SK-N-SH treated with all-trans-retinoic acid at 6 μM for 48 hours (cell line): ENCODE results near the gene GLRA1.

Experiments used
- ATAC-seq: fragments of 200-7000 bp; cut with Tn5 transposase; 3 replicates; pipeline ENCODE4 v1.9.1; 2020; ENCODE audit warnings: mild to moderate bottlenecking, moderate library complexity
- ARNTL ChIP-seq: fragments of 450-650 bp; formaldehyde crosslinking; IDR thresholded peaks from 2 replicates; pipeline ENCODE4 v1.5.0; 2020; ENCODE audit warnings: low read depth, mild to moderate bottlenecking, moderate library complexity, borderline replicate concordance
- BACH2 ChIP-seq: fragments of 250-450 bp; sonication (Bioruptor Pico); IDR thresholded peaks from 2 replicates; pipeline ENCODE4 v1.9.0; 2021; ENCODE audit warnings: mild to moderate bottlenecking, borderline replicate concordance
- CSDC2 ChIP-seq: fragments of 250-450 bp; sonication (Bioruptor Pico); IDR thresholded peaks from 2 replicates; pipeline ENCODE4 v1.5.0; 2020; ENCODE audit warnings: mild to moderate bottlenecking, moderate library complexity
- ESRRG ChIP-seq: fragments of 250-450 bp; sonication (Bioruptor Pico); IDR thresholded peaks from 2 replicates; pipeline ENCODE4 v1.6.1; 2021; ENCODE audit warnings: mild to moderate bottlenecking
- ISL1 ChIP-seq: fragments of 250-450 bp; sonication (Bioruptor Pico); IDR thresholded peaks from 2 replicates; pipeline ENCODE4 v2.1.2; 2022; ENCODE audit warnings: mild to moderate bottlenecking, moderate library complexity
- OSR1 ChIP-seq: fragments of 250-450 bp; sonication (Bioruptor Pico); IDR thresholded peaks from 2 replicates; pipeline ENCODE4 v1.8.0; 2022; ENCODE audit warnings: moderate library complexity, mild to moderate bottlenecking, inconsistent platforms
- PPARA ChIP-seq: fragments of 250-450 bp; sonication (Bioruptor Pico); IDR thresholded peaks from 2 replicates; pipeline ENCODE4 v1.5.0; 2020; ENCODE audit warnings: mild to moderate bottlenecking, borderline replicate concordance
- SNAI2 ChIP-seq: fragments of 250-450 bp; sonication (Bioruptor Pico); IDR thresholded peaks from 2 replicates; pipeline ENCODE4 v1.5.0; 2020; ENCODE audit warnings: mild to moderate bottlenecking, moderate library complexity
- TCF4 ChIP-seq: fragments of 250-450 bp; sonication (Bioruptor Pico); IDR thresholded peaks from 2 replicates; pipeline ENCODE4 v1.8.0; 2021; ENCODE audit warnings: mild to moderate bottlenecking, moderate library complexity, borderline replicate concordance
- TOX ChIP-seq: fragments of 250-450 bp; sonication (Bioruptor Pico); IDR thresholded peaks from 2 replicates; pipeline ENCODE4 v1.8.0; 2021; ENCODE audit warnings: mild to moderate bottlenecking, moderate library complexity, borderline replicate concordance
- ZC3H10 ChIP-seq: fragments of 250-450 bp; sonication (Bioruptor Pico); IDR thresholded peaks from 2 replicates; pipeline ENCODE4 v1.5.1; 2021; ENCODE audit warnings: mild to moderate bottlenecking, moderate library complexity
- ZFP3 ChIP-seq: fragments of 250-450 bp; sonication (Bioruptor Pico); IDR thresholded peaks from 2 replicates; pipeline ENCODE4 v1.5.0; 2020; ENCODE audit warnings: mild to moderate bottlenecking, moderate library complexity
- ZFP30 ChIP-seq: fragments of 450-650 bp; formaldehyde crosslinking; IDR thresholded peaks from 2 replicates; pipeline ENCODE4 v1.5.0; 2022; ENCODE audit warnings: mild to moderate bottlenecking, moderate library complexity
- ZNF565 ChIP-seq: fragments of 450-650 bp; formaldehyde crosslinking; conservative IDR thresholded peaks from 2 replicates; pipeline ENCODE4 v1.5.0; 2020; ENCODE audit warnings: low read depth, mild to moderate bottlenecking, moderate library complexity
- ZNF70 ChIP-seq: fragments of 450-650 bp; formaldehyde crosslinking; IDR thresholded peaks from 2 replicates; pipeline ENCODE4 v1.5.0; 2020; ENCODE audit warnings: mild to moderate bottlenecking, moderate library complexity
- ZNF8 ChIP-seq: fragments of 450-650 bp; formaldehyde crosslinking; IDR thresholded peaks from 2 replicates; pipeline ENCODE4 v1.5.0; 2020; ENCODE audit warnings: mild to moderate bottlenecking, moderate library complexity
- TF ChIP-seq, protein P1 (sequence below): fragments of 250-450 bp; sonication (Bioruptor Pico); IDR thresholded peaks from 2 replicates; pipeline ENCODE4 v1.5.0; 2020; ENCODE audit warnings: mild to moderate bottlenecking, moderate library complexity
- TF ChIP-seq, protein P2 (sequence below): fragments of 250-450 bp; sonication (Bioruptor Pico); IDR thresholded peaks from 2 replicates; pipeline ENCODE4 v1.8.0; 2020; ENCODE audit warnings: mild to moderate bottlenecking, moderate library complexity, borderline replicate concordance
- TF ChIP-seq, protein P3 (sequence below): fragments of 250-450 bp; sonication (Bioruptor Pico); IDR thresholded peaks from 2 replicates; pipeline ENCODE4 v1.5.1; 2021; ENCODE audit warnings: mild to moderate bottlenecking, moderate library complexity
- TF ChIP-seq, protein P4 (sequence below): fragments of 250-450 bp; sonication (Bioruptor Pico); IDR thresholded peaks from 2 replicates; pipeline ENCODE4 v1.5.1; 2020; ENCODE audit warnings: low read depth, mild to moderate bottlenecking, moderate library complexity

GLRA1 gene

DNA sequence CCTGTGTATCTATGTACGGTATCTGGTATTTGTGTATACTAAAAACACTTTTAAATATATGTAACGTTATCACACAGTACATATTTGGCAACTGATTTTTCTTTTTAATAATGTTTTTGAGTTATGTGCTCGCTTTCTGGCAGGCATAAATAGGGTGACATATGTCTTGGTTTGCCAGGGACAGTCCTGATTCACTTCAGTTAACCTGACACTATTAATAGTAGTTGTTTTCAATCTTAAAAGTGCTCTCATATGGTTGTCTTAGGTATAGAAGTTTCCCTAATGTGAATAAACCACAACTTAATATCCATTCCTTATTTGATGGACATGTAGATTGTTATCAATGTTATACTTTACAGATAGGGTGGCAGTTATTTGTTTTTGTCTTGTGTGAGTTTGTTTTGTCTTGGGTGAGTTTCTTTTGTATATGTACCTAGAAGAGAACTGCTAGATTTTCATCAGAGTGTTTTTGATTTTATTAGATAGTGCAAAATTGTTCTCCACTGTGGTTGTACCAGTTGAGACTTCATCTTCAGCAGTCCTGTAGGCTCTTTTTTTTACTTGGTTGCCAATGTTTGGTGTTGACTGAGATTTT, 145.0 kb downstream of the GLRA1 start:
- ATAC-seq: no peak
- TF ChIP-seq PPARA: no peak
- TF ChIP-seq, protein P1, sequence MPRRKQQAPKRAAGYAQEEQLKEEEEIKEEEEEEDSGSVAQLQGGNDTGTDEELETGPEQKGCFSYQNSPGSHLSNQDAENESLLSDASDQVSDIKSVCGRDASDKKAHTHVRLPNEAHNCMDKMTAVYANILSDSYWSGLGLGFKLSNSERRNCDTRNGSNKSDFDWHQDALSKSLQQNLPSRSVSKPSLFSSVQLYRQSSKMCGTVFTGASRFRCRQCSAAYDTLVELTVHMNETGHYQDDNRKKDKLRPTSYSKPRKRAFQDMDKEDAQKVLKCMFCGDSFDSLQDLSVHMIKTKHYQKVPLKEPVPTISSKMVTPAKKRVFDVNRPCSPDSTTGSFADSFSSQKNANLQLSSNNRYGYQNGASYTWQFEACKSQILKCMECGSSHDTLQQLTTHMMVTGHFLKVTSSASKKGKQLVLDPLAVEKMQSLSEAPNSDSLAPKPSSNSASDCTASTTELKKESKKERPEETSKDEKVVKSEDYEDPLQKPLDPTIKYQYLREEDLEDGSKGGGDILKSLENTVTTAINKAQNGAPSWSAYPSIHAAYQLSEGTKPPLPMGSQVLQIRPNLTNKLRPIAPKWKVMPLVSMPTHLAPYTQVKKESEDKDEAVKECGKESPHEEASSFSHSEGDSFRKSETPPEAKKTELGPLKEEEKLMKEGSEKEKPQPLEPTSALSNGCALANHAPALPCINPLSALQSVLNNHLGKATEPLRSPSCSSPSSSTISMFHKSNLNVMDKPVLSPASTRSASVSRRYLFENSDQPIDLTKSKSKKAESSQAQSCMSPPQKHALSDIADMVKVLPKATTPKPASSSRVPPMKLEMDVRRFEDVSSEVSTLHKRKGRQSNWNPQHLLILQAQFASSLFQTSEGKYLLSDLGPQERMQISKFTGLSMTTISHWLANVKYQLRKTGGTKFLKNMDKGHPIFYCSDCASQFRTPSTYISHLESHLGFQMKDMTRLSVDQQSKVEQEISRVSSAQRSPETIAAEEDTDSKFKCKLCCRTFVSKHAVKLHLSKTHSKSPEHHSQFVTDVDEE (CRISPR knock-in tag): no peak
- no peak for TF ChIP-seq ZNF565
- TF ChIP-seq ISL1 (CRISPR knock-in tag): no peak
- TF ChIP-seq ESRRG (CRISPR knock-in tag): no peak
- no peak for TF ChIP-seq ZFP30 (CRISPR knock-in tag)
- no peak for TF ChIP-seq OSR1 (CRISPR knock-in tag)
- TF ChIP-seq BACH2 (CRISPR knock-in tag): no peak
- TF ChIP-seq CSDC2 (CRISPR knock-in tag): no peak
- TF ChIP-seq, protein P2, sequence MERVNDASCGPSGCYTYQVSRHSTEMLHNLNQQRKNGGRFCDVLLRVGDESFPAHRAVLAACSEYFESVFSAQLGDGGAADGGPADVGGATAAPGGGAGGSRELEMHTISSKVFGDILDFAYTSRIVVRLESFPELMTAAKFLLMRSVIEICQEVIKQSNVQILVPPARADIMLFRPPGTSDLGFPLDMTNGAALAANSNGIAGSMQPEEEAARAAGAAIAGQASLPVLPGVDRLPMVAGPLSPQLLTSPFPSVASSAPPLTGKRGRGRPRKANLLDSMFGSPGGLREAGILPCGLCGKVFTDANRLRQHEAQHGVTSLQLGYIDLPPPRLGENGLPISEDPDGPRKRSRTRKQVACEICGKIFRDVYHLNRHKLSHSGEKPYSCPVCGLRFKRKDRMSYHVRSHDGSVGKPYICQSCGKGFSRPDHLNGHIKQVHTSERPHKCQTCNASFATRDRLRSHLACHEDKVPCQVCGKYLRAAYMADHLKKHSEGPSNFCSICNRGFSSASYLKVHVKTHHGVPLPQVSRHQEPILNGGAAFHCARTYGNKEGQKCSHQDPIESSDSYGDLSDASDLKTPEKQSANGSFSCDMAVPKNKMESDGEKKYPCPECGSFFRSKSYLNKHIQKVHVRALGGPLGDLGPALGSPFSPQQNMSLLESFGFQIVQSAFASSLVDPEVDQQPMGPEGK (CRISPR knock-in tag): no peak
- no peak for TF ChIP-seq TCF4 (CRISPR knock-in tag)
- TF ChIP-seq, protein P3, sequence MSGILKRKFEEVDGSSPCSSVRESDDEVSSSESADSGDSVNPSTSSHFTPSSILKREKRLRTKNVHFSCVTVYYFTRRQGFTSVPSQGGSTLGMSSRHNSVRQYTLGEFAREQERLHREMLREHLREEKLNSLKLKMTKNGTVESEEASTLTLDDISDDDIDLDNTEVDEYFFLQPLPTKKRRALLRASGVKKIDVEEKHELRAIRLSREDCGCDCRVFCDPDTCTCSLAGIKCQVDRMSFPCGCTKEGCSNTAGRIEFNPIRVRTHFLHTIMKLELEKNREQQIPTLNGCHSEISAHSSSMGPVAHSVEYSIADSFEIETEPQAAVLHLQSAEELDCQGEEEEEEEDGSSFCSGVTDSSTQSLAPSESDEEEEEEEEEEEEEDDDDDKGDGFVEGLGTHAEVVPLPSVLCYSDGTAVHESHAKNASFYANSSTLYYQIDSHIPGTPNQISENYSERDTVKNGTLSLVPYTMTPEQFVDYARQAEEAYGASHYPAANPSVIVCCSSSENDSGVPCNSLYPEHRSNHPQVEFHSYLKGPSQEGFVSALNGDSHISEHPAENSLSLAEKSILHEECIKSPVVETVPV (CRISPR knock-in tag): no peak
- TF ChIP-seq ZC3H10 (CRISPR knock-in tag): no peak
- TF ChIP-seq ZNF70 (CRISPR knock-in tag): no peak
- no peak for TF ChIP-seq ZFP3 (CRISPR knock-in tag)
- no peak for TF ChIP-seq ARNTL (CRISPR knock-in tag)
- TF ChIP-seq, protein P4, sequence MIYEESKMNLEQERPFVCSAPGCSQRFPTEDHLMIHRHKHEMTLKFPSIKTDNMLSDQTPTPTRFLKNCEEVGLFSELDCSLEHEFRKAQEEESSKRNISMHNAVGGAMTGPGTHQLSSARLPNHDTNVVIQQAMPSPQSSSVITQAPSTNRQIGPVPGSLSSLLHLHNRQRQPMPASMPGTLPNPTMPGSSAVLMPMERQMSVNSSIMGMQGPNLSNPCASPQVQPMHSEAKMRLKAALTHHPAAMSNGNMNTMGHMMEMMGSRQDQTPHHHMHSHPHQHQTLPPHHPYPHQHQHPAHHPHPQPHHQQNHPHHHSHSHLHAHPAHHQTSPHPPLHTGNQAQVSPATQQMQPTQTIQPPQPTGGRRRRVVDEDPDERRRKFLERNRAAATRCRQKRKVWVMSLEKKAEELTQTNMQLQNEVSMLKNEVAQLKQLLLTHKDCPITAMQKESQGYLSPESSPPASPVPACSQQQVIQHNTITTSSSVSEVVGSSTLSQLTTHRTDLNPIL (CRISPR knock-in tag): no peak
- no peak for TF ChIP-seq TOX (CRISPR knock-in tag)

DNA sequence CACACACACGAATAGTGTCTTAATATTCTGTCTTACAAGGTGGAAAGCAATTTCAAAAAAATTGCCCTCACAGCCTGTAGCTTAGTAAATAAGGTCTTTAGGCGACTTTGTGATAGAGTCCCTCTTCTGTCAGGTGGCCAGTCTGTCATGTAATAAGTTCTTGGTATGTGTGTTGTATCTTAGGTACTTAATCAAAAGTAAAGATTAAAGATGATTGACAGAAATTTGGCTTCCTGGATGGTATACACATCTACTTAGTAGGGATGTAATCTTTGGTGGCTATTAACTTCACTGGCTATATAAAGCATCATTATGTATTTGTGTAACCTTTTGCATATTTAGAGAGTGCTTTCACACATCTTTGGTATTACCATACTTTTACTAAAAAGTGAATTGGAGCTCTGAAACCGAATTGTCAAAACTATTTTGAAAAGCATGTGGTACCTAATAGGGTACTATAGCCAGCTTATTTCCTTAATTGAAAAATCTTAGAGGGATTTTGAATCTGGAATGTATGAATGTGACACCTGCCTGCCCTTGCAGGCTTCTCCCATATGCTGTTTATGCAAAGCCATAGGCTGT, 149.5 kb downstream of the GLRA1 start:
- no peak for ATAC-seq
- TF ChIP-seq SNAI2 (CRISPR knock-in tag) (no peak), TCF4 (CRISPR knock-in tag) (no peak), OSR1 (CRISPR knock-in tag) (no peak), ZNF70 (CRISPR knock-in tag) (no peak), ZNF8 (no peak)
- TF ChIP-seq, protein P3 (CRISPR knock-in tag): no peak
- TF ChIP-seq, protein P2 (CRISPR knock-in tag): no peak
- TF ChIP-seq, all 23 proteins: peak for 0
